Cardiac septum (tissue), 1 donor: ENCODE data around the gene KIF9. TPM values are rescaled to one million over a fixed set of nuclear protein-coding genes. Genes with fewer than 3 reads are reported as not detected.
"Not testable (repeated sequence)": the region's sequence is repeated elsewhere in the genome, so short reads cannot be mapped to it uniquely, and the experiment has no call there.

Source experiments
- DNase-seq: peaks from one replicate; pipeline ENCODE4 v3.0.0-alpha.2; 2020; ENCODE audit warnings: low spot score
- intact Hi-C: fragments of 100-400 bp; cut with DNase I; formaldehyde crosslinking; loops from one replicate; pipeline ENCODE4 v1.14.0; 2022
- total RNA-seq: library from RNA; stranded (reverse); fragmentation: NEBNext Ultra II Directional; extraction: Animal tissue kit (Norgen Biotek cat#: 25700); gene quantifications from one replicate; pipeline ENCODE4 v1.2.1, GENCODE V29; 2021
- donor health status: DM: no; HTN: no; CAD: no.

Gene KIF9
- total RNA-seq, 1 donor from 2014 or later: 11.7 TPM

GRCh38 chr3:47206022-47206421, 76.6 kb downstream of the KIF9 start:
- intact Hi-C loops, DNase-seq: not testable (repeated sequence)

- intact Hi-C loops: no loop called here
- no peak for DNase-seq
These were observed 77.7 kb downstream of the KIF9 start for GRCh38 chr3:47204875-47205274.

GRCh38 chr3:47202542-47202941, 80.1 kb downstream of the KIF9 start:
- no peak for DNase-seq
- intact Hi-C loops: no loop called here

- DNase-seq: no peak
- intact Hi-C loops: no loop called here
These were observed 85.3 kb downstream of the KIF9 start for GRCh38 chr3:47197287-47197686.

GRCh38 chr3:47194994-47195393, 87.6 kb downstream of the KIF9 start:
- DNase-seq: no peak
- intact Hi-C loops: no loop called here

- DNase-seq: no peak
- intact Hi-C loops: no loop called here
These were observed 88.4 kb downstream of the KIF9 start for GRCh38 chr3:47193871-47194859.

GRCh38 chr3:47186285-47186684, 96.3 kb downstream of the KIF9 start:
- intact Hi-C loops: no loop called here
- DNase-seq: no peak

GRCh38 chr3:47181685-47182084, 100.9 kb downstream of the KIF9 start:
- intact Hi-C loops, DNase-seq: not testable (repeated sequence)

- intact Hi-C loops, DNase-seq: not testable (repeated sequence)
These were observed 102.6 kb downstream of the KIF9 start for GRCh38 chr3:47180011-47180410.

Other genes with a start within 250 kb of the KIF9 start
- 35.6 TPM for gene SETD2, start 118.7 kb downstream of the KIF9 start, total RNA-seq
- 47.6 TPM for gene KLHL18, start 145 bp upstream of the KIF9 start, total RNA-seq
- gene PTPN23, start 98.2 kb upstream of the KIF9 start, total RNA-seq: 24.0 TPM
- gene SCAP, start 193.1 kb upstream of the KIF9 start, total RNA-seq: 37.9 TPM
- 15.8 TPM for gene ELP6, start 230.9 kb upstream of the KIF9 start, total RNA-seq